A673 (cell line): ENCODE results near the gene FAM149A.

Experiments
- EZH2 ChIP-seq: fragments of 200-600 bp; sonication (generic); IDR thresholded peaks from 2 replicates; pipeline ENCODE4 v1.6.1; 2017; ENCODE audit warnings: borderline replicate concordance, low read depth, mild to moderate bottlenecking, mixed read lengths, antibody characterized with exemption, low read length; ENCODE audit not compliant: poor library complexity, severe bottlenecking
- TF ChIP-seq, protein P1 (sequence below): fragments of 300-800, 200-600 bp; sonication (generic); conservative IDR thresholded peaks from 2 replicates; pipeline ENCODE4 v1.5.1; 2017; ENCODE audit warnings: low read depth, mild to moderate bottlenecking, antibody characterized with exemption, low read length, moderate library complexity, mixed read lengths

- TF ChIP-seq, protein P1, sequence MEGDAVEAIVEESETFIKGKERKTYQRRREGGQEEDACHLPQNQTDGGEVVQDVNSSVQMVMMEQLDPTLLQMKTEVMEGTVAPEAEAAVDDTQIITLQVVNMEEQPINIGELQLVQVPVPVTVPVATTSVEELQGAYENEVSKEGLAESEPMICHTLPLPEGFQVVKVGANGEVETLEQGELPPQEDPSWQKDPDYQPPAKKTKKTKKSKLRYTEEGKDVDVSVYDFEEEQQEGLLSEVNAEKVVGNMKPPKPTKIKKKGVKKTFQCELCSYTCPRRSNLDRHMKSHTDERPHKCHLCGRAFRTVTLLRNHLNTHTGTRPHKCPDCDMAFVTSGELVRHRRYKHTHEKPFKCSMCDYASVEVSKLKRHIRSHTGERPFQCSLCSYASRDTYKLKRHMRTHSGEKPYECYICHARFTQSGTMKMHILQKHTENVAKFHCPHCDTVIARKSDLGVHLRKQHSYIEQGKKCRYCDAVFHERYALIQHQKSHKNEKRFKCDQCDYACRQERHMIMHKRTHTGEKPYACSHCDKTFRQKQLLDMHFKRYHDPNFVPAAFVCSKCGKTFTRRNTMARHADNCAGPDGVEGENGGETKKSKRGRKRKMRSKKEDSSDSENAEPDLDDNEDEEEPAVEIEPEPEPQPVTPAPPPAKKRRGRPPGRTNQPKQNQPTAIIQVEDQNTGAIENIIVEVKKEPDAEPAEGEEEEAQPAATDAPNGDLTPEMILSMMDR: no peak
- no peak for TF ChIP-seq EZH2
Observed at GRCh38 chr4:186081202-186081807, 23.2 kb upstream of the FAM149A start.
